ENCODE data around the gene USP6. TPM values are rescaled to one million over a fixed set of nuclear protein-coding genes. Genes with fewer than 3 reads are reported as not detected.

Gene USP6
- total RNA-seq, 4 donors from 2014 or later: 0.26 to 0.97 (median 0.63) TPM

GRCh38 chr17:5179003-5179402, 63.2 kb downstream of the USP6 start:
- H3K36me3 ChIP-seq: peaks cover 0 to 66% of the 10 kb centered on the region in 2 donors
- in situ Hi-C loops (cut with MboI; ENCODE audit: low sequenced_read_pairs in 4 of 4): no loop called here
- H3K4me3 ChIP-seq: peak overlapping the region in 1 of 4 donors; percentile 19

DNA sequence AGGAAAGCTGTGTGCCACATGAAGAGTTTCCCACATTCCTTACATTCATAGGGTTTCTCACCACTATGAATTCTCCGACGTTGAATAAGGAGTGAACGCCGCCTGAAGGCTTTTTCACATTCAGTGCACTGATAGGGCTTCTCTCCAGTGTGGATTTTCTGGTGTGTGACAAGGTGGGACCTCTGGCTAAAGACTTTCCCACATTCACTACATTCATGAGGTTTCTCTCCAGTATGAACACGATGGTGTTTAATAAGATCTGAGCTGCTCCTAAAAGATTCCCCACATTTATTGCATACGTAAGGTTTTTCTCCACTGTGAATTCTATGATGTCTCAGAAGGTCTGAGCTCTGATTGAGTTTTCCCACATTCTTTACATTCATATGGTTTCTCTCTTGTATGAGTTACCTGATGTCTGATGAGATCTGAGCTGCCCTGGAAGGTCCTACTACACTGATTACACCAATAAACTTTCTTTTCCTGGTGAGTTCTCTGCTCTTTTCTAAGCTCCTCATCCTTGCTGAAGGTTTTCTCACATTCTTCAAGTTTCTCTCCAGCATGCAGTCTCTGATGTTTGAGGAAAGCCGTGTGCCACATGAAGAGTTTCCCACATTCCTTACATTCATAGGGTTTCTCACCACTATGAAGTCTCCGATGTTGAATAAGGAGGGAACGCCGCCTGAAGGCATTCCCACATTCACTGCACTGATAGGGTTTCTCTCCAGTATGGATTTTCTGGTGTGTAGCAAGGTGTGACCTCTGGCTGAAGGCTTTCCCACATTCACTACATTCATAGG, 65.9 kb downstream of the USP6 start:
- no peaks in the 10 kb centered on the region for H3K4me1 ChIP-seq
- no peak for TF ChIP-seq POLR2A (IDR thresholded peaks at IDR 0.05)
- TF ChIP-seq, protein P1, sequence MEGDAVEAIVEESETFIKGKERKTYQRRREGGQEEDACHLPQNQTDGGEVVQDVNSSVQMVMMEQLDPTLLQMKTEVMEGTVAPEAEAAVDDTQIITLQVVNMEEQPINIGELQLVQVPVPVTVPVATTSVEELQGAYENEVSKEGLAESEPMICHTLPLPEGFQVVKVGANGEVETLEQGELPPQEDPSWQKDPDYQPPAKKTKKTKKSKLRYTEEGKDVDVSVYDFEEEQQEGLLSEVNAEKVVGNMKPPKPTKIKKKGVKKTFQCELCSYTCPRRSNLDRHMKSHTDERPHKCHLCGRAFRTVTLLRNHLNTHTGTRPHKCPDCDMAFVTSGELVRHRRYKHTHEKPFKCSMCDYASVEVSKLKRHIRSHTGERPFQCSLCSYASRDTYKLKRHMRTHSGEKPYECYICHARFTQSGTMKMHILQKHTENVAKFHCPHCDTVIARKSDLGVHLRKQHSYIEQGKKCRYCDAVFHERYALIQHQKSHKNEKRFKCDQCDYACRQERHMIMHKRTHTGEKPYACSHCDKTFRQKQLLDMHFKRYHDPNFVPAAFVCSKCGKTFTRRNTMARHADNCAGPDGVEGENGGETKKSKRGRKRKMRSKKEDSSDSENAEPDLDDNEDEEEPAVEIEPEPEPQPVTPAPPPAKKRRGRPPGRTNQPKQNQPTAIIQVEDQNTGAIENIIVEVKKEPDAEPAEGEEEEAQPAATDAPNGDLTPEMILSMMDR (IDR thresholded peaks at IDR 0.05 in 4 of 5, conservative IDR thresholded peaks at IDR 0.05 in 1 of 5): no peak
- DNase-seq (no peak), ATAC-seq (no peak)
- peaks cover 22 to 89% (median 33%) of the 10 kb centered on the region in 3 donors for H3K9me3 ChIP-seq
- intact Hi-C loops (cut with DNase I; ENCODE audit: low total_unique reads): no loop called here
- peak overlapping the region in 1 of 4 donors; percentile 37 for H3K4me3 ChIP-seq
- H3K27me3 ChIP-seq: no peaks in the 10 kb centered on the region
- H3K27ac ChIP-seq: no peak overlapping the region
- peaks cover 0 to 58% of the 10 kb centered on the region in 2 donors for H3K36me3 ChIP-seq
- in situ Hi-C loops (cut with MboI; ENCODE audit: low sequenced_read_pairs in 4 of 4): no loop called here

More at GRCh38 chr17:5179003-5179402, 63.2 kb downstream of the USP6 start:
- Histone ChIP-seq H3K4me1 (no peaks in the 10 kb centered on the region), H3K27me3 (no peaks in the 10 kb centered on the region), H3K27ac (no peak overlapping the region), H3K9me3 (peaks cover 17 to 72% (median 30%) of the 10 kb centered on the region in 3 donors)
- DNase-seq (no peak), ATAC-seq (no peak)
- TF ChIP-seq POLR2A (IDR thresholded peaks at IDR 0.05): no peak
- TF ChIP-seq, protein P1 (IDR thresholded peaks at IDR 0.05 in 4 of 5, conservative IDR thresholded peaks at IDR 0.05 in 1 of 5): no peak
- intact Hi-C loops (cut with DNase I; ENCODE audit: low total_unique reads): no loop called here

DNA sequence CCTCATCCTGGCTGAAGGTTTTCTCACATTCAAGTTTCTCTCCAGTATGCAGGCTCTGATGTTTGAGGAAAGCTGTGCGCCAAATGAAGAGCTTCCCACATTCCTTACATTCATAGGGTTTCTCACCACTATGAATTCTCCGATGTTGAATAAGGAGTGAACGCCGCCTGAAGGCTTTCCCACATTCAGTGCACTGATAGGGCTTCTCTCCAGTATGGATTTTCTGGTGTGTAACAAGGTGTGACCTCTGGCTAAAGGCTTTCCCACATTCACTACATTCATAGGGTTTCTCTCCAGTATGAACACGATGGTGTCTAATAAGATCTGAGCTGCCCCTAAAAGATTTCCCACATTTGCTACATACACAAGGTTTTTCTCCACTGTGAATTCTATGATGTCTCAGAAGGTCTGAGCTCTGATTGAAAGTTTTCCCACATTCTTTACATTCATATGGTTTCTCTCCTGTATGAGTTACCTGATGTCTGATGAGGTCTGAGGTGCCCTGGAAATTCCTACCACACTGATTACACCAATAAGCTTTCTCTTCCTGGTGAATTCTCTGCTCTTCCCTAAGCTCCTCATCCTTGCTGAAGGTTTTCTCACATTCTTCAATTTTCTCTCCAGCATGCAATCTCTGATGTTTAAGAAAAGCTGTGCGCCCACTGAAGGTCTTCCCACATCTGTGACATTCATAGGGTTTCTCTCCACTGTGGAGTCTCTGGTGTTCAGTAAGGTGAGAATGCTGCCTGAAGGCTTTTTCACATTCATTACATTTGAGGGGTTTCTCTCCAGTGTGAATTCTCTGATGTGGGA, 67.0 kb downstream of the USP6 start:
- H3K4me3 ChIP-seq: peak overlapping the region in 1 of 4 donors; percentile 37
- no peak overlapping the region for H3K27ac ChIP-seq
- intact Hi-C loops (cut with DNase I; ENCODE audit: low total_unique reads) (no loop called here), in situ Hi-C loops (cut with MboI; ENCODE audit: low sequenced_read_pairs in 4 of 4) (no loop called here)
- peaks cover 0 to 53% of the 10 kb centered on the region in 2 donors for H3K36me3 ChIP-seq
- TF ChIP-seq, protein P1 (IDR thresholded peaks at IDR 0.05 in 4 of 5, conservative IDR thresholded peaks at IDR 0.05 in 1 of 5): no peak
- no peak for TF ChIP-seq POLR2A (IDR thresholded peaks at IDR 0.05)
- DNase-seq (no peak), ATAC-seq (no peak)
- no peaks in the 10 kb centered on the region for H3K4me1 ChIP-seq
- peaks cover 22 to 83% (median 33%) of the 10 kb centered on the region in 3 donors for H3K9me3 ChIP-seq
- H3K27me3 ChIP-seq: no peaks in the 10 kb centered on the region

DNA sequence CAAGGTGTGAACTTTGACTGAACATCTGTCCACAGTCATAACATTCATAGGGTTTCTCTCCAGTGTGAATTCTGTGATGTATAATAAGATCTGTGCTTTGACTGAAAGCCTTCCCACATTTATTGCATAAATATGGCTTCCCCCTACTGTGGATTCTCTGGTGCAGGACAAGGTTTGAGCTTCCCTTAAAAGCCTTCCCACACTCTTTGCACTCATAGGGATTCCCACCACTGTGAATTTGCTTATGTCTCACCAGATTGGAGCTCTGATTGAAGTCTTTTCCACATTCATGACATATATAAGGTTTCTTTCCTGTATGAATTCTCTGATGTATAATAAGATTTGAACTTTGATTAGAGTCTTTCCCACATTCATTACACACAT, 67.6 kb downstream of the USP6 start:
- intact Hi-C loops (cut with DNase I; ENCODE audit: low total_unique reads) (no loop called here), in situ Hi-C loops (cut with MboI; ENCODE audit: low sequenced_read_pairs in 4 of 4) (no loop called here)
- H3K27me3 ChIP-seq: no peaks in the 10 kb centered on the region
- peaks cover 22 to 78% (median 33%) of the 10 kb centered on the region in 3 donors for H3K9me3 ChIP-seq
- DNase-seq: no peak
- H3K36me3 ChIP-seq: peaks cover 0 to 56% of the 10 kb centered on the region in 2 donors
- no peak overlapping the region for H3K4me3 ChIP-seq
- no peak for TF ChIP-seq POLR2A (IDR thresholded peaks at IDR 0.05)
- TF ChIP-seq, protein P1 (IDR thresholded peaks at IDR 0.05 in 4 of 5, conservative IDR thresholded peaks at IDR 0.05 in 1 of 5): no peak
- no peaks in the 10 kb centered on the region for H3K4me1 ChIP-seq
- no peak for ATAC-seq
- H3K27ac ChIP-seq: no peak overlapping the region
